Activated B cell treated with CpG ODN at 0.5 μM for 24 hours (primary cell): ENCODE measurements around the gene ACSL4. TPM values are rescaled to one million over a fixed set of nuclear protein-coding genes. Genes with fewer than 3 reads are reported as not detected.

Experiments
- ATAC-seq: fragments of 200-7000 bp; cut with Tn5 transposase; one replicate; pipeline ENCODE4 v1.10.0; 2021; ENCODE audit warnings: low read depth, mild to moderate bottlenecking, moderate library complexity
- CTCF ChIA-PET: fragments of 350-600 bp; sonication (Branson Sonifier 250); formaldehyde crosslinking; loops from one replicate; lab custom pipeline; 2021; ENCODE audit warnings: antibody characterized with exemption; lab: Charles Lee
- POLR2A ChIA-PET: fragments of 350-600 bp; sonication (Branson Sonifier 250); formaldehyde crosslinking; loops from one replicate; lab custom pipeline; 2021; ENCODE audit warnings: antibody characterized with exemption; lab: Charles Lee
- DNase-seq: peaks from one replicate; pipeline ENCODE4 v3.0.0; 2022
- H3K27ac Mint-ChIP-seq: one replicate; pipeline ENCODE4 v1.8.0; 2020; ENCODE audit warnings: mixed read lengths
- H3K27me3 Mint-ChIP-seq: one replicate; pipeline ENCODE4 v1.8.0; 2021; ENCODE audit warnings: mixed read lengths
- H3K36me3 Mint-ChIP-seq: one replicate; pipeline ENCODE4 v1.8.0; 2021; ENCODE audit warnings: low read depth, mixed read lengths
- H3K4me1 Mint-ChIP-seq: one replicate; pipeline ENCODE4 v1.8.0; 2021; ENCODE audit warnings: mixed read lengths
- H3K4me3 Mint-ChIP-seq: one replicate; pipeline ENCODE4 v1.8.0; 2020; ENCODE audit warnings: mild to moderate bottlenecking, mixed read lengths
- H3K9me3 Mint-ChIP-seq: one replicate; pipeline ENCODE4 v1.8.0; 2020; ENCODE audit warnings: mixed read lengths
- CTCF ChIP-seq: fragments of 200-600 bp; IDR thresholded peaks from one replicate; pipeline ENCODE4 v1.8.0; 2022; ENCODE audit warnings: antibody characterized with exemption, mild to moderate bottlenecking
- intact Hi-C: fragments of 100-400 bp; cut with micrococcal nuclease; formaldehyde crosslinking; loops from one replicate; pipeline ENCODE4 v1.15.1; 2024
- total RNA-seq: library from RNA; stranded (reverse); gene quantifications from 2 replicates; pipeline ENCODE4 v1.2.3, GENCODE V29; 2022

The ACSL4 gene
- total RNA-seq, 1 donor from 2014 or later: 55.2 TPM

GRCh38 chrX:109760209-109760921 is 27.3 kb upstream of the ACSL4 start:
- DNase-seq: no peak
- Mint-ChIP-seq H3K4me1 (no peaks in the 10 kb centered on the region), H3K9me3 (peaks cover 3% of the 10 kb centered on the region), H3K27me3 (no peaks in the 10 kb centered on the region), H3K27ac (no peak overlapping the region), H3K36me3 (peaks cover 3% of the 10 kb centered on the region), H3K4me3 (no peak overlapping the region)
- ATAC-seq: no peak
- CTCF ChIA-PET: no interaction called here
- TF ChIP-seq CTCF: no peak
- POLR2A ChIA-PET: no interaction called here
- intact Hi-C loops: no loop called here

- Mint-ChIP-seq H3K27me3 (no peaks in the 10 kb centered on the region), H3K36me3 (peaks cover 4% of the 10 kb centered on the region), H3K4me1 (no peaks in the 10 kb centered on the region), H3K4me3 (no peak overlapping the region), H3K9me3 (peaks cover 8% of the 10 kb centered on the region), H3K27ac (no peak overlapping the region)
- no peak for ATAC-seq
- ChIA-PET POLR2A (no interaction called here), CTCF (no interaction called here)
- DNase-seq: no peak
- intact Hi-C loops: no loop called here
- no peak for TF ChIP-seq CTCF
These were observed 20.2 kb upstream of the ACSL4 start for GRCh38 chrX:109753256-109753655.

GRCh38 chrX:109751698-109752097 is 18.6 kb upstream of the ACSL4 start:
- peaks cover 8% of the 10 kb centered on the region for H3K9me3 Mint-ChIP-seq
- H3K27ac Mint-ChIP-seq: no peak overlapping the region
- intact Hi-C loops: no loop called here
- CTCF ChIA-PET: no interaction called here
- POLR2A ChIA-PET: no interaction called here
- no peak for ATAC-seq
- no peaks in the 10 kb centered on the region for H3K4me1 Mint-ChIP-seq
- H3K36me3 Mint-ChIP-seq: peaks cover 4% of the 10 kb centered on the region
- no peak for TF ChIP-seq CTCF
- no peaks in the 10 kb centered on the region for H3K27me3 Mint-ChIP-seq
- DNase-seq: no peak
- no peak overlapping the region for H3K4me3 Mint-ChIP-seq

- ATAC-seq (no peak), DNase-seq (no peak)
- Mint-ChIP-seq H3K27ac (no peak overlapping the region), H3K27me3 (no peaks in the 10 kb centered on the region), H3K4me3 (no peak overlapping the region), H3K4me1 (no peaks in the 10 kb centered on the region), H3K9me3 (no peaks in the 10 kb centered on the region), H3K36me3 (no peaks in the 10 kb centered on the region)
- POLR2A ChIA-PET: interaction anchor here (0.6 kb wide), 1 partner anchor 255 kb away, joined by 4 read pairs; no protein-coding TSS in a partner anchor
- intact Hi-C loops: no loop called here
- TF ChIP-seq CTCF: no peak
- CTCF ChIA-PET: no interaction called here
These were observed 16.1 kb upstream of the ACSL4 start for GRCh38 chrX:109749207-109749606.

- Mint-ChIP-seq H3K4me3 (no peak overlapping the region), H3K27ac (no peak overlapping the region), H3K4me1 (no peaks in the 10 kb centered on the region), H3K9me3 (no peaks in the 10 kb centered on the region), H3K36me3 (no peaks in the 10 kb centered on the region), H3K27me3 (no peaks in the 10 kb centered on the region)
- ChIA-PET CTCF (no interaction called here), POLR2A (no interaction called here)
- intact Hi-C loops: no loop called here
- DNase-seq (no peak), ATAC-seq (no peak)
- TF ChIP-seq CTCF: no peak
These were observed 14.6 kb upstream of the ACSL4 start for GRCh38 chrX:109747681-109748080.
